ENCODE data around the gene PTPRZ1.

Gene PTPRZ1

GRCh38 chr7:121901026-121901425 lies 28.1 kb downstream of the PTPRZ1 start:
- DNase-seq: no peak

GRCh38 chr7:121904120-121904519 lies 31.2 kb downstream of the PTPRZ1 start:
- no peak for DNase-seq

GRCh38 chr7:121908042-121908441 lies 35.1 kb downstream of the PTPRZ1 start:
- no peak for DNase-seq

- DNase-seq: no peak
These were observed 36.9 kb downstream of the PTPRZ1 start for GRCh38 chr7:121909716-121910345.

- DNase-seq: no peak
These were observed 41.1 kb downstream of the PTPRZ1 start for GRCh38 chr7:121913947-121914675.

GRCh38 chr7:121914676-121915279 lies 41.8 kb downstream of the PTPRZ1 start:
- no peak for DNase-seq

- DNase-seq: no peak
These were observed 43.2 kb downstream of the PTPRZ1 start for GRCh38 chr7:121916211-121916610.

GRCh38 chr7:121919986-121920385 lies 47.0 kb downstream of the PTPRZ1 start:
- no peak for DNase-seq

- DNase-seq: no peak
These were observed 51.6 kb downstream of the PTPRZ1 start for GRCh38 chr7:121924269-121925186.

GRCh38 chr7:121931149-121931902 lies 58.4 kb downstream of the PTPRZ1 start:
- DNase-seq: no peak

GRCh38 chr7:121932768-121933167 lies 59.8 kb downstream of the PTPRZ1 start:
- DNase-seq: no peak

GRCh38 chr7:121936951-121937623 lies 64.1 kb downstream of the PTPRZ1 start:
- DNase-seq: no peak

GRCh38 chr7:121938429-121938996 lies 65.6 kb downstream of the PTPRZ1 start:
- no peak for DNase-seq

- DNase-seq: no peak
These were observed 68.0 kb downstream of the PTPRZ1 start for GRCh38 chr7:121940918-121941317.

- DNase-seq: no peak
These were observed 68.9 kb downstream of the PTPRZ1 start for GRCh38 chr7:121941830-121942229.

GRCh38 chr7:121945066-121945465 lies 72.1 kb downstream of the PTPRZ1 start:
- DNase-seq: no peak

GRCh38 chr7:121945480-121946236 lies 72.7 kb downstream of the PTPRZ1 start:
- DNase-seq: no peak

GRCh38 chr7:121953164-121953563 lies 80.2 kb downstream of the PTPRZ1 start:
- DNase-seq: no peak

- no peak for DNase-seq
These were observed 80.6 kb downstream of the PTPRZ1 start for GRCh38 chr7:121953601-121954000.

GRCh38 chr7:121954803-121955202 lies 81.8 kb downstream of the PTPRZ1 start:
- DNase-seq: no peak

- DNase-seq: no peak
These were observed 84.7 kb downstream of the PTPRZ1 start for GRCh38 chr7:121957626-121958025.
